HepG2 (cell line): ENCODE results near the gene ZRANB2. TPM values are rescaled to one million over a fixed set of nuclear protein-coding genes. Genes with fewer than 3 reads are reported as not detected.

Experiments used
- ATAC-seq: fragments of 200-7000 bp; cut with Tn5 transposase; 3 replicates; pipeline ENCODE4 v1.9.1; 2020; ENCODE audit warnings: mild to moderate bottlenecking, moderate library complexity
- BruUV-seq: library from RNA; stranded (reverse); fragments of 400-500 nt; replicated peaks from 2 replicates; lab custom pipeline; 2021; lab: Mats Ljungman, UMichigan
- CTCF ChIA-PET: fragments of 300-600 bp; formaldehyde crosslinking; extraction: SDS; loops from one replicate; lab custom pipeline; 2021; ENCODE audit warnings: low total read pairs, inconsistent platforms, low intra/inter-chr PET ratio; lab: Yijun Ruan, JAX
- POLR2A ChIA-PET: fragments of 350-600 bp; sonication (Branson Sonifier 250); formaldehyde crosslinking; loops from one replicate; lab custom pipeline; 2020; ENCODE audit warnings: antibody characterized with exemption, inconsistent platforms; lab: Yijun Ruan, JAX
- DNase-seq: peaks from one replicate; pipeline ENCODE4 v3.0.0-alpha.2; 2015; ENCODE audit warnings: low spot score
- FAIRE-seq: peaks from 3 replicates; lab custom pipeline; 2011; peaks lifted over from hg19 to GRCh38; lab: Jason Lieb, UNC
- H2AFZ ChIP-seq: one replicate; pipeline ENCODE4 v1.6.1; 2011; ENCODE audit warnings: low read length, inconsistent platforms
- H3K27ac ChIP-seq: fragments of 300-600 bp; 3 replicates; pipeline ENCODE4 v1.8.0; 2011; ENCODE audit warnings: mixed run types, mild to moderate bottlenecking, mixed read lengths, low read length, inconsistent platforms; ENCODE audit not compliant: insufficient read depth; ENCODE audit errors: extremely low read length
- H3K27me3 ChIP-seq, 2 experiments: fragments of 200-600 bp in 1 of 2; 2 replicates in 1 of 2; 3 replicates in 1 of 2; pipeline versions ENCODE4 v1.6.0 to v1.8.0; 2011; ENCODE audit warnings: low read length in 2 of 2, mild to moderate bottlenecking in 2 of 2, moderate library complexity in 2 of 2, inconsistent platforms in 1 of 2; ENCODE audit not compliant: insufficient read depth in 2 of 2, control insufficient read depth in 1 of 2
- H3K36me3 ChIP-seq, 2 experiments: fragments of 200-600 bp in 1 of 2; replicated peaks in 1 of 2; 2 replicates in 1 of 2; 3 replicates in 1 of 2; pipeline versions ENCODE4 v1.5.1 to v1.8.0; 2011; ENCODE audit warnings: low read length in 2 of 2, inconsistent platforms in 1 of 2; ENCODE audit not compliant: insufficient read depth in 2 of 2, control insufficient read depth in 1 of 2
- H3K4me1 ChIP-seq: 2 replicates; pipeline ENCODE4 v1.5.1; 2012; ENCODE audit warnings: low read length, inconsistent platforms; ENCODE audit not compliant: insufficient read depth
- H3K4me2 ChIP-seq: 2 replicates; pipeline ENCODE4 v1.6.0; 2011; ENCODE audit warnings: low read depth, low read length, inconsistent platforms
- H3K4me3 ChIP-seq, 3 experiments: fragments of 200-600 bp in 1 of 3; sonication (generic), shearing (Covaris generic) in 1 of 3; replicated peaks in 1 of 3; 2 replicates each; pipeline ENCODE4 v1.5.1; 2011 to 2016; ENCODE audit warnings: low read length in 3 of 3, inconsistent platforms in 2 of 3, low read depth in 2 of 3, mild to moderate bottlenecking in 2 of 3, control low read depth in 1 of 3, mixed read lengths in 1 of 3; ENCODE audit not compliant: insufficient read depth in 1 of 3
- H3K79me2 ChIP-seq: one replicate; pipeline ENCODE4 v1.6.1; 2011; ENCODE audit warnings: low read length, inconsistent platforms; ENCODE audit not compliant: insufficient read depth
- H3K9ac ChIP-seq: 2 replicates; pipeline ENCODE4 v1.6.0; 2011; ENCODE audit warnings: mild to moderate bottlenecking, low read depth, low read length, inconsistent platforms; ENCODE audit not compliant: insufficient read depth
- H3K9me3 ChIP-seq: 2 replicates; pipeline ENCODE4 v1.5.1; 2012; ENCODE audit warnings: mild to moderate bottlenecking, low read length
- H4K20me1 ChIP-seq: 2 replicates; pipeline ENCODE4 v1.6.0; 2011; ENCODE audit warnings: inconsistent platforms, mild to moderate bottlenecking, low read length, moderate library complexity; ENCODE audit not compliant: insufficient read depth
- ATF7-NPFF ChIP-seq: sonication (generic); formaldehyde crosslinking; IDR thresholded peaks from 2 replicates; pipeline ENCODE4 v1.8.1; 2023; ENCODE audit warnings: mild to moderate bottlenecking, low read depth, missing genetic modification reagents, moderate library complexity
- DR1 ChIP-seq: sonication (generic); formaldehyde crosslinking; IDR thresholded peaks from 2 replicates; pipeline ENCODE4 v1.8.0; 2021; ENCODE audit warnings: mild to moderate bottlenecking, missing genetic modification reagents, inconsistent platforms
- MEIS1 ChIP-seq: sonication (generic); formaldehyde crosslinking; IDR thresholded peaks from 2 replicates; pipeline ENCODE4 v1.9.0; 2021; ENCODE audit warnings: mild to moderate bottlenecking, missing genetic modification reagents, moderate library complexity, borderline replicate concordance
- PAWR ChIP-seq: sonication (generic); formaldehyde crosslinking; IDR thresholded peaks from 2 replicates; pipeline ENCODE4 v1.4.0; 2020; ENCODE audit warnings: missing genetic modification reagents, mild to moderate bottlenecking, borderline replicate concordance
- PHF20 ChIP-seq: sonication (generic); formaldehyde crosslinking; IDR thresholded peaks from 2 replicates; pipeline ENCODE4 v1.5.0; 2020; ENCODE audit warnings: mild to moderate bottlenecking, missing genetic modification reagents
- SRSF9 ChIP-seq: fragments of 200-400 bp; formaldehyde crosslinking; IDR thresholded peaks from 2 replicates; pipeline ENCODE4 v1.6.1; 2018; ENCODE audit warnings: borderline replicate concordance, mild to moderate bottlenecking, low read depth, low read length; ENCODE audit not compliant: insufficient read depth, poor library complexity, severe bottlenecking
- SYNCRIP ChIP-seq: fragments of 200-400 bp; formaldehyde crosslinking; IDR thresholded peaks from 2 replicates; pipeline ENCODE4 v1.6.1; 2018; ENCODE audit warnings: mild to moderate bottlenecking, low read depth, low read length; ENCODE audit not compliant: insufficient read depth
- TCF7 ChIP-seq: sonication (generic); IDR thresholded peaks from 2 replicates; pipeline ENCODE4 v1.6.1; 2016; ENCODE audit warnings: antibody characterized with exemption, low read depth
- ZBTB10 ChIP-seq: sonication (generic); formaldehyde crosslinking; IDR thresholded peaks from 2 replicates; pipeline ENCODE4 v1.4.0; 2020; ENCODE audit warnings: missing genetic modification reagents, borderline replicate concordance
- ZBTB7A ChIP-seq: sonication (generic); formaldehyde crosslinking; IDR thresholded peaks from 2 replicates; pipeline ENCODE4 v1.8.0; 2022; ENCODE audit warnings: mild to moderate bottlenecking, missing genetic modification reagents
- ZNF17 ChIP-seq: sonication (generic); formaldehyde crosslinking; IDR thresholded peaks from 2 replicates; pipeline ENCODE4 v1.5.0; 2020; ENCODE audit warnings: mild to moderate bottlenecking, missing genetic modification reagents
- ZNF354B ChIP-seq: sonication (generic); formaldehyde crosslinking; IDR thresholded peaks from 2 replicates; pipeline ENCODE4 v1.8.0; 2022; ENCODE audit warnings: mild to moderate bottlenecking, missing genetic modification reagents
- ZNF644 ChIP-seq: IDR thresholded peaks from 2 replicates; pipeline ENCODE4 v1.6.1; 2016; ENCODE audit warnings: low read depth
- WGBS: methylation state at CpG from one replicate; pipeline ENCODE4 v1.1.6; 2017; ENCODE audit warnings: low lambda C conversion rate; 5-methylcytosine and 5-hydroxymethylcytosine counted together
- in situ Hi-C: cut with HindIII; loops from 2 replicates; pipeline ENCODE4 v1.10.0; 2017; ENCODE audit warnings: low pct_unique_long_range_greater_than_20kb; ENCODE audit not compliant: extremely low pct_ligation_motif_present
- intact Hi-C: fragments of 100-400 bp; cut with micrococcal nuclease; formaldehyde crosslinking; loops from one replicate; pipeline ENCODE4 v1.10.0; 2022; ENCODE audit not compliant: unreplicated experiment
- polyA plus RNA-seq, 8 experiments: library from polyadenylated mRNA; depleted of rRNA in 3 of 8; stranded (reverse) in 7 of 8; unstranded in 1 of 8; fragments of >200 nt; fragmentation: Illumina TruSeq in 4 of 8; extraction: Trizol in 4 of 8; gene quantifications; 2 replicates each; pipeline versions ENCODE4 v1.2.1 to v1.2.3, GENCODE V29; 2011 to 2016; ENCODE audit warnings: low read depth in 4 of 8, missing spikeins in 1 of 8, mixed read lengths in 1 of 8; ENCODE audit not compliant: insufficient read depth in 1 of 8
- total RNA-seq, 5 experiments: library from RNA; depleted of rRNA; stranded (reverse); fragments of >200 nt; fragmentation: Illumina TruSeq; extraction: Trizol; gene quantifications; 2 replicates each; pipeline ENCODE4 v1.2.3, GENCODE V29; 2016; ENCODE audit warnings: low read depth in 1 of 5

ZRANB2 gene
- total and polyA plus RNA-seq, 2 of the 13 experiments (the other 11 are each of a cell fraction or from before 2014, with no cell fraction given), result 43.0 to 45.4 TPM

DNA sequence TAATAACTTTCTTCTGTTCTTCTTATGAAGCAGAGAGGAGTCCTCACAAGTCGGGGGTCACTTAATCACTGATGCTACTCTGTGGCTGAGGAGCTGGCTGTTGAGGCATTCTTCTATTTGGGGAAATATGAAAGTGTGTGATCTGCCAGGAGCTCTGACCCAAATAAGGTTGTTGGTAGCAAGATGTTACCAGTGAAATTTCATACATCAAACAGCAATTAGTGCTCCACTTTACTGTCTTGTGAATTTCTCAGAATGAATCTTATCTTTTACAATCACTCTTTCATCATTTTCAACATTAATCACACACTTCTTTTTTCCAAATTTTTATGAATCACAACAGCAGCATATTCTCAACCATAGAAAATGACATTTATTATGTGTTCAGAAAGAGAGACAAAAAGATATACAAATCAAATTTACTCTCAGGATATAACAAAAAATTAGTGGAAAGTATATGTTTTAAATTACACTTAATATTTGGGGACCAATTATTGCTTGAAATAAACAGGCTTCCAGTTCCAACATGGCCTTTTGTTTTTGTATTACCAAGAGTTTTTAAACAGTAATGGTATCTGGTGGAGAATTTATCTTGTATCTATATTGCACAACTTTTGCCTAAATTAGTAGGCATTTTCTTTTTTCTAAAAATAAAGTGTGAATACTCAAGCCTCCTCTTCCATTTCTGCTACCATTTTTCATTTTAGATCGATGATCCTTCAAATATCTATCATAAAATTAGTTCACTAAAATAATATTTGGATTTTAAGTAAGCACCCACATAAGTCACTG is 42.8 kb downstream of the ZRANB2 start (continued):
- TF ChIP-seq ZBTB7A (CRISPR knock-in tag), result no peak
- TF ChIP-seq, all 625 proteins: peak for 0

GRCh38 chr1:71037066-71037465 is 43.8 kb downstream of the ZRANB2 start:
- H3K9me3 ChIP-seq, result no peaks in the 10 kb centered on the region
- H4K20me1 ChIP-seq, result no peaks in the 10 kb centered on the region
- H3K79me2 ChIP-seq, result no peaks in the 10 kb centered on the region
- H3K9ac ChIP-seq, result no peak overlapping the region
- ATAC-seq (no peak), FAIRE-seq (no peak), DNase-seq (no peak)
- no peak for TF ChIP-seq ZBTB7A (CRISPR knock-in tag)
- TF ChIP-seq DR1, result no peak
- TF ChIP-seq SYNCRIP, result no peak
- no peak for TF ChIP-seq PAWR (CRISPR knock-in tag)
- no peak overlapping the region for H3K27ac ChIP-seq
- 13% methylated on average over 6 of the region's 9 CpGs for whole genome bisulfite sequencing
- intact Hi-C loops (no loop called here), in situ Hi-C loops (no loop called here)
- ChIA-PET POLR2A (no interaction called here), CTCF (no interaction called here)
- H3K27me3 ChIP-seq, result no peaks in the 10 kb centered on the region
- H3K4me2 ChIP-seq, result no peak overlapping the region
- no peak overlapping the region for H3K4me3 ChIP-seq
- no peaks in the 10 kb centered on the region for H3K4me1 ChIP-seq
- no TSS peak for BruUV-seq
- no peak overlapping the region for H2AFZ ChIP-seq
- no peaks in the 10 kb centered on the region for H3K36me3 ChIP-seq

DNA sequence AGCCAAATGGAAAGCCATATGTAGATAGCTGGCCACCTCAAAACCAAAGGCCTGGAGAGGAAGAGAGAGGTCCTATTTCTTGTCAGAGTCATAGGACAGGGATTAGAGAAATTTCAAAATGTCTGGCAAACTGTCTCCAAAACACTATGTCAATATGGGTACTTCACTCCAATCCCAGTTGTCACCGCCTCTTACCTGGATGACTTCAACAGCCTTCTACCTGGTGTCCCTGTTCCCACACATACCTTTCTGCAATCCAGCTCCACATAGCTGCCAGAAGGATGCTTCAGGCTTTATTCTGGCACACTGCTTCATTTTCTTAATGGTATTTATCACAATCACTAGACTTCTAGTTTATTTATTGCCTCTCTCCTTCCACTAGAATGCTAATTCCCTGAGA is 47.7 kb downstream of the ZRANB2 start:
- Histone ChIP-seq H3K4me1 (no peaks in the 10 kb centered on the region), H3K79me2 (no peaks in the 10 kb centered on the region), H2AFZ (no peak overlapping the region), H3K9me3 (no peaks in the 10 kb centered on the region), H3K9ac (no peak overlapping the region), H4K20me1 (no peaks in the 10 kb centered on the region), H3K4me3 (no peak overlapping the region), H3K36me3 (no peaks in the 10 kb centered on the region), H3K27me3 (no peaks in the 10 kb centered on the region), H3K4me2 (no peak overlapping the region), H3K27ac (no peak overlapping the region)
- BruUV-seq, result no TSS peak
- WGBS, result 6% methylated on average over 1 of the region's 1 CpG
- in situ Hi-C loops, result no loop called here
- no peak for FAIRE-seq
- CTCF ChIA-PET, result no interaction called here
- no peak for DNase-seq
- intact Hi-C loops, result no loop called here
- POLR2A ChIA-PET, result no interaction called here
- ATAC-seq, result no peak
- TF ChIP-seq MEIS1 (CRISPR knock-in tag) (no peak), SRSF9 (no peak), TCF7 (no peak), ZBTB10 (CRISPR knock-in tag) (no peak), ZNF354B (CRISPR knock-in tag) (no peak), ZNF17 (CRISPR knock-in tag) (no peak), PHF20 (CRISPR knock-in tag) (no peak), ATF7-NPFF (CRISPR knock-in tag) (no peak), ZNF644 (no peak)
